ENCODE results near the gene MAG. TPM values are rescaled to one million over a fixed set of nuclear protein-coding genes. Genes with fewer than 3 reads are reported as not detected.
"Not testable (repeated sequence)": the region's sequence is repeated elsewhere in the genome, so short reads cannot be mapped to it uniquely, and the experiment has no call there.

MAG gene
- total RNA-seq, 1 experiment from 2014 or later, result 0.41 TPM

DNA sequence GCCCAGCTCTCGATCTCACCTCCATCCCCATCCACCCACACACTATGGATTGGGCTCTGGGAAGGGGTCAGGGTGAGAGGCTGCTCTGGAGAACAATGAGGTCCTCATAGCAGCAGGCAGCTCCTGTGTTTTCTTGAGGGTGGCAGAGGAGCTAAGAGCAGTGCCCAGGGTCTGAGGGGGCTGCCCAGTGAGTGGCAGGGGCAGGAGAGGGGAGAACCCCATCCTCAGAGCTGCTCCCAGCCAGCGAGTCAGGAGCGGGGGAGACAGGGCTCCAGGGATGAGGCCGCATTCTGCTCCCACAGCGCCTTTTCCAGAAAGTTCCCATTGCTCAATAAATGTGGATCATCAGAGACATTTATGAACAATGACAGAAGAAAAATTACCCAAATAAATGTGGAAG is 68.1 kb downstream of the MAG start:
- H3K27me3 Mint-ChIP-seq (ENCODE audit: insufficient read depth, unreplicated experiment); H3K36me3 ChIP-seq (ENCODE audit: control insufficient read depth, insufficient read depth, low read length); H3K9me3 ChIP-seq; H3K9me3 Mint-ChIP-seq (ENCODE audit: unreplicated experiment); H3K4me3 ChIP-seq (ENCODE audit: low read depth, low read length); H3K27ac Mint-ChIP-seq (ENCODE audit: unreplicated experiment); CTCF ChIA-PET; H3K36me3 Mint-ChIP-seq (ENCODE audit: insufficient read depth, unreplicated experiment); intact Hi-C loops (cut with micrococcal nuclease; ENCODE audit: unreplicated experiment); POLR2A ChIA-PET; H3K4me1 Mint-ChIP-seq (ENCODE audit: low read depth, unreplicated experiment); H3K4me1 ChIP-seq; H3K27me3 ChIP-seq (replicated peaks; ENCODE audit: control insufficient read depth, insufficient read depth, low read length); DNase-seq; BruUV-seq (replicated peaks); H3K4me3 Mint-ChIP-seq (ENCODE audit: unreplicated experiment): not testable (repeated sequence)

DNA sequence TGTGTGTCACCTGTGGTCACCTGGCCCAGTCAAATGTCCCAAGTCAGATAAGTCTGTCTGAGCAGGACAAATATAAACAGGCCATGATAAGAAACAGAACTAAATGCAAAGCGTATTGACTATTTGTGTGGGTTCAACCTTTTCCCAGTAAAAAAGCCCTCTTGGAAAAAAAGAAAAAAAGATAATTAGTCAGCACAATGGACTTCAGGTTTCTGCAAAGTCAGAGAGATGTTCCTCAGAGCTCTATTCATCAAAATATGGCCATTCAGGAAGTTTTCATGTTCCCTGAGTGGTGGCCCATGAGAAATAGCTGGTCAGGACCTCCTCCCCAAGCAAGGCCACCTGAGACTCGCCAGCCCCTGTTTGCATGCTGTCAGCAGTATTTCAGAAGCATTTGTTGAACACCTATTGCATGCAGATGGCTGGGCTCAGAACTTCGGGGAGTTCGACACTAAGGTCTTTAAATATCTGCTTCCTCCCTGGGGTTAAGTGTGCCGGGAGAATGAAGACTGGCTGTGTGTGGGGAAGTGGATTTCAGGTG is 69.0 kb downstream of the MAG start:
- H3K4me3 Mint-ChIP-seq (ENCODE audit: unreplicated experiment), result no peak overlapping the region
- Histone ChIP-seq H3K9me3 (no peaks in the 10 kb centered on the region), H3K4me1 (no peaks in the 10 kb centered on the region), H3K36me3 (ENCODE audit: control insufficient read depth, insufficient read depth, low read length) (no peaks in the 10 kb centered on the region), H3K27me3 (replicated peaks; ENCODE audit: control insufficient read depth, insufficient read depth, low read length) (no peaks in the 10 kb centered on the region; the same call in 1 of the 2 replicates), H3K4me3 (ENCODE audit: low read depth, low read length) (no peak overlapping the region)
- no peaks in the 10 kb centered on the region for H3K27me3 Mint-ChIP-seq (ENCODE audit: insufficient read depth, unreplicated experiment)
- ChIA-PET POLR2A (no interaction called here), CTCF (no interaction called here)
- TF ChIP-seq, protein P1, sequence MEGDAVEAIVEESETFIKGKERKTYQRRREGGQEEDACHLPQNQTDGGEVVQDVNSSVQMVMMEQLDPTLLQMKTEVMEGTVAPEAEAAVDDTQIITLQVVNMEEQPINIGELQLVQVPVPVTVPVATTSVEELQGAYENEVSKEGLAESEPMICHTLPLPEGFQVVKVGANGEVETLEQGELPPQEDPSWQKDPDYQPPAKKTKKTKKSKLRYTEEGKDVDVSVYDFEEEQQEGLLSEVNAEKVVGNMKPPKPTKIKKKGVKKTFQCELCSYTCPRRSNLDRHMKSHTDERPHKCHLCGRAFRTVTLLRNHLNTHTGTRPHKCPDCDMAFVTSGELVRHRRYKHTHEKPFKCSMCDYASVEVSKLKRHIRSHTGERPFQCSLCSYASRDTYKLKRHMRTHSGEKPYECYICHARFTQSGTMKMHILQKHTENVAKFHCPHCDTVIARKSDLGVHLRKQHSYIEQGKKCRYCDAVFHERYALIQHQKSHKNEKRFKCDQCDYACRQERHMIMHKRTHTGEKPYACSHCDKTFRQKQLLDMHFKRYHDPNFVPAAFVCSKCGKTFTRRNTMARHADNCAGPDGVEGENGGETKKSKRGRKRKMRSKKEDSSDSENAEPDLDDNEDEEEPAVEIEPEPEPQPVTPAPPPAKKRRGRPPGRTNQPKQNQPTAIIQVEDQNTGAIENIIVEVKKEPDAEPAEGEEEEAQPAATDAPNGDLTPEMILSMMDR (IDR thresholded peaks at IDR 0.05; ENCODE audit: insufficient read depth in 1 of 2, low read depth in 1 of 2, low read length in 1 of 2, severe bottlenecking in 1 of 2, unreplicated experiment in 1 of 2), result no peak
- DNase-seq, result no peak
- peaks cover 5% of the 10 kb centered on the region for H3K4me1 Mint-ChIP-seq (ENCODE audit: low read depth, unreplicated experiment)
- H3K36me3 Mint-ChIP-seq (ENCODE audit: insufficient read depth, unreplicated experiment), result no peaks in the 10 kb centered on the region
- no TSS peak for BruUV-seq (replicated peaks)
- intact Hi-C loops (cut with micrococcal nuclease; ENCODE audit: unreplicated experiment), result no loop called here
- H3K9me3 Mint-ChIP-seq (ENCODE audit: unreplicated experiment), result no peaks in the 10 kb centered on the region
- no peak overlapping the region for H3K27ac Mint-ChIP-seq (ENCODE audit: unreplicated experiment)

DNA sequence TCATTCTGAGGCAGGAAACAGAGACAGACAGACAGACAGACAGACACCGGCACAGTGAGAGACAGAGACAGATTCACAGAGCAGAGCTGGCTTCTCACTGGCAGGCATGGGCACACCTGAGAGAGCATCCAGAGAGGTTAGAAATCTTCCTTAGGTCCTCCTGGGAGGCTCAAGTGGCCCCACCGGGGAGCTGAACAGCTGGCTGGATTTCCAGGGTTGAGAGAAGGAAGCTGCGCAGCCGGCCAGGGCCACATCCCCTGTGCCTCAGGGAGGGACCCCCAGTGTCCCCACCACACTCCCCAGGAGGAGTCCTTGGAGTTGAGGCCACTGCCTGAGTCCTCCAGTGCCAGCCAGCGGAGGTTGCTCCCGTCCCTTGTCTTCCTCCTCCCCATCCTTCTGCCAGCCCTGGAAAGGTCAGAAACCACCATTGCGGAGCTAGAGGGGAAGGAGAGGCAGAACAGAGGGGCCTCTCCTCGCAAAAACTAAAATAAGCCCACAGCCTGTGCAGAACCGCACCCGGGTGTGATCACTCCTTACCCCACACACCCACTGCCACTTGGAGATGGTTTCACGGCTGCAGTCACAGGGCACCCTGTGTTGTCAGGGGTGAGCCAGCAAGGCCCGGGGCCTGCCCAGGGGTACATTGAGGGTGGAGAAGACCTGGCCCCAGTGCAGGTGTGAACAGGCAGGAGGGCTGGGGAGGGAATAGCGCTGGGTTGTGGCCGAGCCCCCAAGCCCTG is 70.5 kb downstream of the MAG start:
- Histone ChIP-seq H3K27me3 (replicated peaks; ENCODE audit: control insufficient read depth, insufficient read depth, low read length) (no peaks in the 10 kb centered on the region; the same call in 1 of the 2 replicates), H3K36me3 (ENCODE audit: control insufficient read depth, insufficient read depth, low read length) (no peaks in the 10 kb centered on the region), H3K4me1 (no peaks in the 10 kb centered on the region), H3K9me3 (no peaks in the 10 kb centered on the region), H3K4me3 (ENCODE audit: low read depth, low read length) (no peak overlapping the region)
- CTCF ChIA-PET, result interaction anchor here (0.5 kb wide), 1 partner anchor 103 kb away, joined by 3 read pairs; no protein-coding TSS in a partner anchor
- TF ChIP-seq, protein P1 (IDR thresholded peaks at IDR 0.05; ENCODE audit: insufficient read depth in 1 of 2, low read depth in 1 of 2, low read length in 1 of 2, severe bottlenecking in 1 of 2, unreplicated experiment in 1 of 2), result no peak
- BruUV-seq (replicated peaks), result no TSS peak
- no peak overlapping the region for H3K27ac Mint-ChIP-seq (ENCODE audit: unreplicated experiment)
- no peaks in the 10 kb centered on the region for H3K36me3 Mint-ChIP-seq (ENCODE audit: insufficient read depth, unreplicated experiment)
- no peak overlapping the region for H3K4me3 Mint-ChIP-seq (ENCODE audit: unreplicated experiment)
- no peaks in the 10 kb centered on the region for H3K4me1 Mint-ChIP-seq (ENCODE audit: low read depth, unreplicated experiment)
- H3K9me3 Mint-ChIP-seq (ENCODE audit: unreplicated experiment), result no peaks in the 10 kb centered on the region
- intact Hi-C loops (cut with micrococcal nuclease; ENCODE audit: unreplicated experiment), result no loop called here
- POLR2A ChIA-PET, result no interaction called here
- H3K27me3 Mint-ChIP-seq (ENCODE audit: insufficient read depth, unreplicated experiment), result no peaks in the 10 kb centered on the region
- DNase-seq, result no peak
